Activated naive CD4-positive, alpha-beta T cell treated with anti-CD3 and anti-CD28 coated beads, Interleukin-2, amount 50 U/mL, for 72 hours (primary cell): Measurements from ENCODE around the gene CIT. TPM values are rescaled to one million over a fixed set of nuclear protein-coding genes. Genes with fewer than 3 reads are reported as not detected.
A peak's percentile ranks its signal among the peaks of the same experiment; 100 is the strongest.

ENCODE experiments used
- ATAC-seq, 2 donors: fragments of 150-1000 bp; cut with Tn5 transposase; 2 replicates each; pipeline ENCODE4 v1.10.0; 2021; ENCODE audit warnings: mild to moderate bottlenecking in 2 of 2, moderate library complexity in 2 of 2
- DNase-seq, 2 donors: peaks; one replicate each; pipeline ENCODE4 v3.0.0; 2021 to 2022; ENCODE audit warnings: low spot score in 2 of 2
- H3K27ac Mint-ChIP-seq, 2 donors: one replicate each; pipeline ENCODE4 v1.8.0; 2022; ENCODE audit warnings: mild to moderate bottlenecking in 2 of 2, mixed read lengths in 2 of 2
- H3K36me3 Mint-ChIP-seq, 2 donors: one replicate each; pipeline ENCODE4 v1.8.0; 2022; ENCODE audit warnings: mixed read lengths in 2 of 2
- H3K9me3 Mint-ChIP-seq, 2 donors: one replicate each; pipeline ENCODE4 v1.8.0; 2022; ENCODE audit warnings: mixed read lengths in 2 of 2
- total RNA-seq, 2 donors: library from RNA; stranded (reverse); gene quantifications; one replicate each; pipeline ENCODE4 v1.2.3, GENCODE V29; 2022

The CIT gene
- total RNA-seq, 2 donors from 2014 or later = 83.4 to 147 TPM

DNA sequence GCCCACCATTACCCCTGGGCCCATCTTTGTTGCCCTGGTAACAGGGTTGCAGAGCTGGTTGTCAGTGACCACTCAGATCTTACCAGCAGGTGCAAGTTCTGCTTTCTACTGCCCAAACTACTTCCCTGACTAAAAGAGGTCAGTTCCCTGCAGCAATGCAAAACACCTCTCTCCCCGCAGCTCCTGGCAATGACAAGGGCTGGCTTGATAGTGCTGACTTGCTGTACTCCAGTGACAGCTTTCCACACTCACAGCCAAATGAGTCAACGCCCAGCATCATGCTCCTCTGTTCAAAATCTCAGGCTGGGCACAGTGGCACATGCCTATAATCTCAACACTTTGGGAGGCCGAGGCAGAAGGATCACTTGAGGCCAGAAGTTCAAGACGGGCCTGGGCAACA is 90.6 kb downstream of the CIT start:
- H3K36me3 Mint-ChIP-seq = peaks cover 8 to 38% of the 10 kb centered on the region in 2 donors
- no peak for ATAC-seq

DNA sequence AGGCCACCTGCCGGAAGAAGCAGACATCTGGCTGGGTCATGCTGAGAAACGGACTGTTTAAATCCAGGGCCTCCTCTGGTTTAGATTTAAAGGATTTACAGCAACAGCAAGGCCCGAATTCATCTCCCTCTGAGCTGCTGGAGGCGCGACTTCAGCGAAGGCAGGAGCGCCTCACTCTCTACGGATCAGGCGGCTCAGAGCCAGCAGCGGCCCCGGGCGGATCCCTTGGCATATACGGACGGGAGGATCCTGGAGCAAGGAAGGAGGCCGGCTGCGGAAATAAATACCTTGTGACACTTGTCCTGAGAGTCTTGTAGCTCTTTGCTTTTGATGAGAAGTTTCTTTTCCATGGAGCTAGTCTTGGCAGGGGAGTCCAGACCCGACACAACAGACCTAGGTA is 92.4 kb downstream of the CIT start:
- Mint-ChIP-seq H3K36me3 (peaks cover 8 to 38% of the 10 kb centered on the region in 2 donors), H3K27ac (no peak overlapping the region), H3K9me3 (no peaks in the 10 kb centered on the region)
- ATAC-seq = no peak
- no peak for DNase-seq

More for the DNA sequence above, 90.6 kb downstream of the CIT start:
- no peak overlapping the region for H3K27ac Mint-ChIP-seq
- H3K9me3 Mint-ChIP-seq = no peaks in the 10 kb centered on the region
- no peak for DNase-seq

DNA sequence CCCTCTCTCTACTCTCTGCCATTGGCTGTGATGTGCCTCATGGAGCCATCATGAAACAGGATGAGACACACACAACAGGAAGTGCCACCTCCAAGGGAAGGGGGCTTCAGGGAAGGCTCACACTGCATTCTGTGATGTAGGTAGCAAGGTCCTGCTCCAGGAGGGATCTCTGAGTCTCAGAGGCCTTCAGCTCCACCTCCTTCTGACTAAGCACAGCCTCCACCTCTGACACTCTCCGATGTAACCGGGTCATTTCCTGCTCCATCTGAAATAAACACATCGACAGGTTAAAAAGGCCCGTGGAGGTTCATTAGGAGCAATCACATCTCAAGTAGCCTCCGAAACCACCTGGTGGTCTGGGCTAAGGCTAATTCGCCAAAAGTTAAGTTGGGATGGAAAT is 93.3 kb downstream of the CIT start:
- no peak for DNase-seq
- Mint-ChIP-seq H3K36me3 (peaks cover 8 to 38% of the 10 kb centered on the region in 2 donors), H3K9me3 (no peaks in the 10 kb centered on the region), H3K27ac (peak overlapping the region; percentile 5 to 63)
- ATAC-seq = no peak

DNA sequence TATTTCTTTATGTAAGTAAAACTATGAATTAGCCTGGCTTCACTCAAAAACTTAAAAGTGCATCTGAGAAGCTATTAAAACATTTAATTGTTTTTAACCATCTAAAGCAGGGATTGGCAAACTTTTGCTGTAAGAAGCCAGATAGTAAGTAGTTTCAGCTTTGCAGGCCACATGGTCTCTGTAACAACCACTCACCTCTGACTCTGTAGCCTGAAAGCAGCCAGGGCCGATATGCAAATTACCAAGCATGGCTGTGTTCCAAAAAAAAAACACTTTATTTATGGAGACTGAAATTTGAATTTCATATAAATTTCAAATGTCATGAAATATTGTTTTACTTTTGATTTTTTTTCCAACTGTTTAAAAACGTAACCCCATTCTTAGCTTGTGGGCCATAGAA is 95.3 kb downstream of the CIT start:
- no peak for ATAC-seq
- DNase-seq = no peak
- Mint-ChIP-seq H3K27ac (no peak overlapping the region), H3K9me3 (no peaks in the 10 kb centered on the region), H3K36me3 (peaks cover 8 to 39% of the 10 kb centered on the region in 2 donors)

DNA sequence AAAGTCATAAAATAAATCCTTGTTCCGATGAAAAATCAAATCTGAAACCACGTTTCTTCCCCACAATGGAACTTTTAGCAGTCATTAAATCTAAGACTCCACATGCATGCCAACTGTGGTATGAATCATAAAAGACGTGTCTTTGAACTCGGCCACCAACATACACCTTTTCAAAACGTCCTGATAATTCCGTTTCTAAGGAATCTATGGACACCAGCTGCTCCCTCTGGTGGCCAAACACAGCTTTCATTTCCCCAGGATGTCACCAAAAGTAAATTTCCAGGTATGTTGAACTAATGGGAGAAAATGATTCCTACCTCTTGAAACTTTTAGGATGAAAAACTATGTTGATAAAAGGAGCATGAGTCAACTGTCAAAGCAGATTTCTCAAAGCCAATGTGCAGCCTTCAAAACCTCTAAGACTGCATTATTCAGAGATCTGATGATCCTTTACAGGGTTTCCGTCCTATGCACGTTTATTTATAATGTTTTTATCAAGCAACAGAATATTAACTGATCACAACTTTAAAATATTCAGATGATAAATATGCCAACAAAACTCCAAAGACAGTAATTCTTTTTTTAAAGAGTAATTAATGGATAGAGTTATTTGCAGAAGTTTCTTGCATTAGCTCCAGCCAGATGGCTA is 96.2 kb downstream of the CIT start:
- Mint-ChIP-seq H3K36me3 (peaks cover 8 to 35% of the 10 kb centered on the region in 2 donors), H3K27ac (no peak overlapping the region)
- no peak for ATAC-seq

DNA sequence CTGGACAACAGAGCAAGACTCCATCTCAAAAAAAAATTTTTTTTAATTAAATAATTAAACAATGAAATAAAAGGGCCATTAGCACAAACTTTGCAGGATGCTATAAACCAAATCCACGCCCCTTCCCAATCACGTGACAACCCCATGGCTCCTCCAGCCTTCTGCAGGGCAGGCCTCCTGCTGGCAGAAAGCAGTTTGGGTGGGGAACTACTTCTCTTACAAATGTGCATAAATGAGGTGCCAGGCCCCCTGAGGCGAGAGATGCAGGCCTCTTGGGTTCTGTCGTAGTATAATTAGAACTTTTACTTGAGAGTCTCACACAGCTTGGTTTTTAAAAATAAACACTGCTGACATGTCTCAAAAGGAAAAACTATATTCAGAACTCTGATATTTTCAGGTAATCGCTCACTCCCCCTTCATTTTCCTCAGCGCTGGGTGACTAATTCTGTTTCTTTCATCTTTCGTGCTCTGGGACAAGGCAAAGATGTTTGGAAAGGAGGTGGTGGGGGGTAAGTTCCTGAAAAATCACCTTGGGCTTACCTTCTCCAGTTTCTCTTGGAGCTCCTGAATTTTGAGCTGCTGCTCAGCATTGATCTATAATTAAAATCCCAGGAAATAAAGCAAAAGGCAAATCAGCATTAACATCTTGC is 101.7 kb downstream of the CIT start:
- Mint-ChIP-seq H3K36me3 (peaks cover 23 to 27% of the 10 kb centered on the region in 2 donors), H3K27ac (no peak overlapping the region)

More for the DNA sequence above, 96.2 kb downstream of the CIT start:
- H3K9me3 Mint-ChIP-seq = no peaks in the 10 kb centered on the region
- no peak for DNase-seq

DNA sequence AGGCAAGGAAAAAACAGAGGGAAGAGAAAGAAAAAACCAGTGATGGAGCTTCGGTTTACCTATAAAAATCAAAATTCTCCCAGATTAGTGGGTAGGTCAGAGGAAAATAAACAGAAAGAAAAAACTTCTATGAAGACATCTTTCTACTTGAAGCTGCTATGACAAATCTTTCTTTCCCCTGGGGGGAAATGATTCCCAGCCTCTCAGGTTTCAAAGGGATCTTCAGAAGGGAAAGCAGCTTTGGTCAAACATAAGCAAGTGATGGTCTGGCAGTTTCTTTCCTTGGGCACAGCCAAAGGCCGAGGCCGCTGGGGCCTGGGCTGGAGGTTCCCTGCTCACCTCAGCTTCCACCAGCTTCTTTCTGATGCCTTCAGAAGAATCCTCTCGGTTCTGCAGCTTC is 104.7 kb downstream of the CIT start:
- DNase-seq (no peak), ATAC-seq (no peak)
- H3K36me3 Mint-ChIP-seq = peaks cover 23 to 29% of the 10 kb centered on the region in 2 donors
- H3K9me3 Mint-ChIP-seq = no peaks in the 10 kb centered on the region
- H3K27ac Mint-ChIP-seq = peak overlapping the region in 1 of 2 donors; percentile 16

More for the DNA sequence above, 101.7 kb downstream of the CIT start:
- ATAC-seq = no peak
- DNase-seq = no peak
- no peaks in the 10 kb centered on the region for H3K9me3 Mint-ChIP-seq

DNA sequence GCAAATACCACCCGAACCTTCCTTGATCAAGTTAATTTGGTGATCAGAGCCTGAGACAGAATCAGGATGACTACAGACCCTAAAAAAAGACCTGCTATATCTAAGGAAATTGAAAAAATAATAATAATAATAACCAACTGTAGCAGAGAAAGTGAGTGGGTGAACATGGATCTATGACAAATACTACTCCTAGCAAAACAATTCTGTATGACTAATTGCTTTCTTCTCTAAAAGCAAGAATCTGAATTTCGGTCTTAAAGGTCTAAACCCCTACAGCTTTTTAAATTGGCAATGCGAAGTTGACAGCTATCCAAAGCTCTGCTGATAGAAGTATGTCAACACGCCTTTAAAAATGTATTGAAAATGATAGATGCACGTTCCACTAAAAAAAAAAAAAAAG is 107.0 kb downstream of the CIT start:
- ATAC-seq (no peak), DNase-seq (no peak)
- no peaks in the 10 kb centered on the region for H3K9me3 Mint-ChIP-seq
- H3K36me3 Mint-ChIP-seq = peaks cover 23 to 37% of the 10 kb centered on the region in 2 donors
- H3K27ac Mint-ChIP-seq = no peak overlapping the region

DNA sequence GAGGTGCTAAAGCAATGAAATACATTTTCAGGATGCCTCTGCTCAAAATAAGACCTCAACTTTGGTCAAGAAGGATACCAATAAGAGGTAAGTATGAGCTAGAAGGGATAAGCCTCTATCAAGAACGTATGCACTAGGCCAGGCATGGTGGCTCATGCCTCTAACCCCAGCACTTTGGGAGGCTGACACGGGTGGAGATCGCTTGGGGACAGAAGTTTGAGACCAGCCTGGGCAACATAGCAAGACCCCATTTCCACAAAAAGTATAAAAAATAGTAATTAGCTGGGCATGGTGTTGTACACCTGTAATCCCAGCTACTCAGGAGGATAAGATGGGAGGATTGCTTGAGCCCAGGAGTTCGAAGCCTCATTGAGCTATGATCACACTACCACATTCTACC is 114.5 kb downstream of the CIT start:
- Mint-ChIP-seq H3K36me3 (peaks cover 36 to 58% of the 10 kb centered on the region in 2 donors), H3K27ac (no peak overlapping the region), H3K9me3 (peaks cover 0 to 10% of the 10 kb centered on the region in 2 donors)
- DNase-seq (no peak), ATAC-seq (no peak)

DNA sequence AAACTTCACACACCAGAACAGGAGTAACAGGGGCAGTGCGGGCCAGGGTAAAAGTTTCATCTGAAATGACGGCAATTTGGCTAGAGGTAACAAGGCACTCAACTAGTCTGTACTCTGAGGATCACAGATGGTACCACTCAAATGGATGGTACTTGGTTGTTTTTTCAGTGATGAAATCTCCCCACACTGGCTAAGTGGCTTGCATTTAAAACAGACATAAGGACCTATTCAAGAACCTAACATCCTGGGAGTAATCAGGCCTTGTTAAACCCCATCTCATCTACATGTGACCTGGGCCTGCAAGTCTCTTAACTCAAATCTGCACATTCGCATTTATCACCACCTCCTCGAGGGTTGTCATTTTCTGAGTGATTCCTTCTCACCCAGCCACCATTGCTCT is 118.4 kb downstream of the CIT start:
- no peak for ATAC-seq
- no peak overlapping the region for H3K27ac Mint-ChIP-seq
- DNase-seq = no peak
- H3K36me3 Mint-ChIP-seq = peaks cover 30 to 42% of the 10 kb centered on the region in 2 donors
- peaks cover 0 to 6% of the 10 kb centered on the region in 2 donors for H3K9me3 Mint-ChIP-seq

DNA sequence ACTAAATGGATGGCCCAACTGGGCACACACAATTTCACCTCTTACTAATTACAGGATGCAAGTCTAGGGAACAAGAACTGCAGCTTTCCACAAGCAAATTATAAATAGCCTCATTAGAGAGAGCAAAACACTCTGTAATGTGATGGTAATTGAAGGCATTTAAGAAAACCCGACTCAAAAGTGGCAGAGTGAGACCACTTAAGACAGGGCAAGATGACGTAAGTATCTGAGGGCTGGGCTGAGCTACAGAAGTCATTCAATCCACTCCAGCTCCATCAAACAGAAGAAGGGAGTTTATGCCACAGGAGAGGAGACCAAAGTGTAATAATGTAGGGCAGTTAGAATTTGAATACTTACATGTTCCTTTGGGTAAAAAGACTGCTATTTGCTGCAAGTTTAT is 118.9 kb downstream of the CIT start:
- Mint-ChIP-seq H3K27ac (no peak overlapping the region), H3K36me3 (peaks cover 26 to 38% of the 10 kb centered on the region in 2 donors), H3K9me3 (peaks cover 0 to 6% of the 10 kb centered on the region in 2 donors)
- ATAC-seq (no peak), DNase-seq (no peak)

DNA sequence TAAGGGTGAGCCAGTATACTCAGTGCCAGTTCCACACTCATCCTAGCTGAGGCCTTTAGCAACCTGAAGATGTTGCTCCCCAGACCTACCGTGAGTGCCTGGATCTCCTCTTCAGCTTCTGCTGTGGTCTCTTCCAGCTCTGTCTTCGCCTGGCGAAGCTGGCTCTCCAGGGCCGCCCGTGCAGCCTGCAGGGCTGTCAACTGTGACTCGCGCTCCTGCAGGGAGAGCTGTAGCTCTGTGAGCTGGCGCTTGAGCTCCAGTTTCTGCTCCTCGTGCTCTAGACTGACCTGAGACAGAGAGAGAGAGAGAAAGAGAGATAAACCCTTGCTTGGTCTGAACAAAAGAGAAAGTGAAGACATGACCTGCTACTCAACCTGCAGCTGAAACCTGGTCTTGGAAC is 125.2 kb downstream of the CIT start:
- DNase-seq (no peak), ATAC-seq (no peak)
- peaks cover 0 to 14% of the 10 kb centered on the region in 2 donors for H3K36me3 Mint-ChIP-seq
- no peaks in the 10 kb centered on the region for H3K9me3 Mint-ChIP-seq
- H3K27ac Mint-ChIP-seq = no peak overlapping the region

DNA sequence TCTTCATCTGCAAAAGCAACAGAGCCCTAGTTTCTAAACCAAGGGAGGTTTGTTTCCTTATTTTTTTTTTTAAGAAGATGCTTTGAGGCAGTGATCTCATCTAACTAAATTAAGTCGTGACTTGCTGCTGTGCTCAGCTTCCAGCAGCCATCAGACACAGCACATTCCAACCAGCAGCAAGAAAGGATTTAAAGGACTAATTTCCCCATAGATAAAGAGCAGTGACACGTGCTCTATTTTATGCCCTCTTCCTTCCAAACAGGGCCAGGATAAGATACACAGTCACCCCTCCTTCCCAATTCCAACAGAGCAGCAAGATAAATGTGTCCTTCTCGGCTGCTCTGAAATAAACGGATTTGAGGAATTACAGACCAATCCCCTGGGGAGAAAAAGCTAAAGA is 127.5 kb downstream of the CIT start:
- Mint-ChIP-seq H3K27ac (no peak overlapping the region), H3K36me3 (peaks cover 4 to 36% of the 10 kb centered on the region in 2 donors)

DNA sequence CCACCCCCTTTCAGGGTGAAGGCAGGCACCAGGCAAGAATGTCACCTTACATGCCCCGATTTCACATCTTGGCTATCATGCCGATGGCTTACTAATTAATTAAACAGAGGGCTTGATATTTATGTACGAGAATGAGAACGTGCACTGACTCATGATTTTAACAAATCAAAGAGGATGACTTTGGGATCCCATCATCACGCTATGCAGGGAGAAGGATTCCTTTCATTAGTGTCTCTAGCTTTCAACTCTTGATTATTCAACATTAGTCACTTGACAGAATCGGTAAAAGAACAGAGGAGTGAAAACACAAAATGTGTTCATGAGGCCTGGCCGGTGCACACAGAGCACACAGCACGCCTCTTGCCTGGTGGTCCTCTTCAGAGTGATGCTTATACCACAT is 128.6 kb downstream of the CIT start:
- Mint-ChIP-seq H3K9me3 (peaks cover 15 to 17% of the 10 kb centered on the region in 2 donors), H3K27ac (no peak overlapping the region), H3K36me3 (peaks cover 14 to 48% of the 10 kb centered on the region in 2 donors)
- ATAC-seq (no peak), DNase-seq (no peak)

More for the DNA sequence above, 127.5 kb downstream of the CIT start:
- ATAC-seq (no peak), DNase-seq (no peak)
- peaks cover 7 to 8% of the 10 kb centered on the region in 2 donors for H3K9me3 Mint-ChIP-seq

DNA sequence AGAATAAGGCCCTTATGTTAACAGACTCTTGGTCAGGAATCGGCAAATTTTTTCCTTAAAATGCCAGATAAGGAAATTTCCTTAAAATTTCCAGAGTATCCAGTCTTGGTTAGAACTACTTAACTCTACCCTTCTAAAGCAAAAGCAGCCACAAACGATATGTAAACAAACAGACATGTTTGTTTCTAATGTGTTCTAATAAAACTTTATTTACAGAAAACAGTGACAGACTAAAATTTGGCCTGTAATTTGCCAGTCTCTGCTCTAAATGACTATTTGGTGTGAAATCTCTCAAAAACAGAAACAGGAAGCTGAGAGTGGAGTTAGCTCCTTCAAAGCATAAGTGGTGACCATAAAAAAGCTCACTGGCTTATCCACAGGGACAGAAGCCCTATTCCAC is 131.0 kb downstream of the CIT start:
- DNase-seq = no peak
- H3K27ac Mint-ChIP-seq = no peak overlapping the region
- peaks cover 15 to 23% of the 10 kb centered on the region in 2 donors for H3K9me3 Mint-ChIP-seq
- H3K36me3 Mint-ChIP-seq = peaks cover 29 to 61% of the 10 kb centered on the region in 2 donors
- no peak for ATAC-seq

DNA sequence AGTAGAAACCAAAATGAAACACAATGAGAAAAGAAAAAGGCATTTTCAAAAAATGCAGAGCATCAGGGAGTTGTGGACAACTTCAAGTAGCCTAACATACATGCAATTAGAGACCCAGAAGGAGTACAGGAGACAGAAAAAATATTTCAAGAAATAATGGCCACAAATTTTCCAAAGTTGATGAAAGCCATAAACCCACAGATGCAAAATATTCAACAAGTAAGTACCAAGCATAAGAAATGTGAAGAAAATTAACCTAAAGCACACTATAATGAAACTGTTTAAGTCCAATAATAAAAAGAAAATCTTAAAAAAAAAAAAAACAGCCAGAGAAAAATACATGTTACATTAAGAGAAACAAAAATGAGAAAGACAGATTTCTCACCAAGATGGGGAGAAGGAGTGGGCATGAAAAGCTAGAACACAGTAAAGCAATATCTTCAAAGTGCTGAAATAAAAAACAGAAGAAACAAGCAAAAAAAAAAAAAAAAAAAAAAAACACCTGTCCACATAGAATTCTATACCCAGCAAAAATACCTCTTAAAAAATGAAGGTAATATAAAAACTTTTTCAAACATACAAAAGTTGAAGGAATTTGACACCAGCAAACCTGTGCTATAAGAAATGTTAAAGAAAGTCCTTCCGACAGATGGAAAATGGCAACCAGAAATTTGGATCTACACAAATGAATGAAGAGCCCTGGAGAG is 132.1 kb downstream of the CIT start:
- Mint-ChIP-seq H3K9me3 (peaks cover 15 to 23% of the 10 kb centered on the region in 2 donors), H3K36me3 (peaks cover 29 to 60% of the 10 kb centered on the region in 2 donors), H3K27ac (peak overlapping the region in 1 of 2 donors; percentile 3)
- DNase-seq = no peak
- no peak for ATAC-seq

DNA sequence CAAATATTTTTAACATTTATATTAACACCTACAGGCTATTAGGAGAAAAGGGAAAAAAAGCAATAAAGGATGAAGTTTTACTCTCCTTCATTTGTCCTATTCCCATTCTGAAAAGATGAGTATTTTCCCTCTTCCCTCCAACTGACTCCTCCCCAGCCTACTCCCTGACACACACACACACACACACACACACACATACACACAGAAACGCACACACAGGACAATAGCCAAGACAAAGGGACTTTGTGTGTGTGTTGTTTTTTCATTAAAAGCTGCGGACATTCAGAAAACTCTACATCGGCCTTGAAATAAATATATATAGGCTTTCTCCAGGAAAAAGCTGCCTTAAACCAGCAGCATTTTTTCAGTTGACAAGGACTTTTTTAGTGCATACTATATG is 134.4 kb downstream of the CIT start:
- Mint-ChIP-seq H3K36me3 (peaks cover 29 to 59% of the 10 kb centered on the region in 2 donors), H3K27ac (no peak overlapping the region), H3K9me3 (peaks cover 15 to 23% of the 10 kb centered on the region in 2 donors)
- no peak for DNase-seq
- no peak for ATAC-seq
